Epithelial cell of esophagus (primary cell): ENCODE data around the gene DERL2.

Experiments used
- DNase-seq: peaks from one replicate; pipeline ENCODE4 v3.0.0; 2010; ENCODE audit warnings: low read depth
- H3K4me3 ChIP-seq: 2 replicates; pipeline ENCODE4 v1.5.1; 2011; ENCODE audit warnings: mild to moderate bottlenecking, low read length, control low read depth
- CTCF ChIP-seq: IDR thresholded peaks from 2 replicates; pipeline ENCODE4 v1.5.1; 2011; ENCODE audit warnings: low read depth, mild to moderate bottlenecking, low read length, control low read depth, inconsistent platforms; ENCODE audit not compliant: insufficient read depth; ENCODE audit errors: missing control alignments

The DERL2 gene

GRCh38 chr17:5467416-5467815, 18.6 kb downstream of the DERL2 start:
- TF ChIP-seq CTCF = no peak
- DNase-seq = no peak
- peak overlapping the region; percentile 79 for H3K4me3 ChIP-seq

GRCh38 chr17:5466295-5466694, 19.7 kb downstream of the DERL2 start:
- TF ChIP-seq CTCF = no peak
- H3K4me3 ChIP-seq = no peak overlapping the region

GRCh38 chr17:5464717-5465507, 21.1 kb downstream of the DERL2 start:
- DNase-seq = no peak
- no peak for TF ChIP-seq CTCF
- no peak overlapping the region for H3K4me3 ChIP-seq

More at GRCh38 chr17:5466295-5466694, 19.7 kb downstream of the DERL2 start:
- no peak for DNase-seq

- no peak for TF ChIP-seq CTCF
- DNase-seq = no peak
- H3K4me3 ChIP-seq = no peak overlapping the region
These were observed 39.2 kb downstream of the DERL2 start for GRCh38 chr17:5446786-5447185.

- TF ChIP-seq CTCF = no peak
- no peak overlapping the region for H3K4me3 ChIP-seq
- DNase-seq = no peak
These were observed 41.8 kb downstream of the DERL2 start for GRCh38 chr17:5444209-5444608.

- no peak overlapping the region for H3K4me3 ChIP-seq
- no peak for TF ChIP-seq CTCF
- DNase-seq = no peak
These were observed 42.2 kb downstream of the DERL2 start for GRCh38 chr17:5443728-5444127.

GRCh38 chr17:5439446-5439764, 46.6 kb downstream of the DERL2 start:
- no peak overlapping the region for H3K4me3 ChIP-seq
- no peak for DNase-seq
- no peak for TF ChIP-seq CTCF
